OCI-LY3 (cell line): ENCODE results near the gene HOXC5.
A peak's percentile ranks its signal among the peaks of the same experiment; 100 is the strongest.

Experiments
- H2AFZ ChIP-seq: fragments of 200-600, 300-600 bp; shearing (Covaris generic); 2 replicates; pipeline ENCODE4 v1.6.0; 2014; ENCODE audit warnings: antibody characterized with exemption, low read depth, low read length
- H3K27ac ChIP-seq: fragments of 200-600, 300-600 bp; sonication (generic); 2 replicates; pipeline ENCODE4 v1.5.1; 2014; ENCODE audit warnings: mild to moderate bottlenecking, low read length, moderate library complexity, mixed read lengths
- H3K27me3 ChIP-seq: fragments of 200-600, 300-600 bp; sonication (generic); 2 replicates; pipeline ENCODE4 v1.6.1; 2014; ENCODE audit warnings: low read depth, low read length, mixed read lengths
- H3K36me3 ChIP-seq: fragments of 200-600, 300-600 bp; sonication (generic); replicated peaks from 2 replicates; pipeline ENCODE3; 2014; ENCODE audit warnings: low read depth, low read length, mixed read lengths
- H3K4me1 ChIP-seq: fragments of 300-600, 200-600 bp; sonication (generic); 2 replicates; pipeline ENCODE4 v1.6.1; 2014; ENCODE audit warnings: low read length, mixed read lengths
- H3K4me2 ChIP-seq: fragments of 200-600, 300-600 bp; sonication (generic); 2 replicates; pipeline ENCODE4 v1.6.1; 2014; ENCODE audit warnings: low read length, mixed read lengths
- H3K4me3 ChIP-seq: fragments of 300-600, 200-600 bp; sonication (generic); 2 replicates; pipeline ENCODE4 v1.5.1; 2014; ENCODE audit warnings: antibody characterized with exemption, mild to moderate bottlenecking, low read length, moderate library complexity
- H3K79me2 ChIP-seq: fragments of 300-600, 200-600 bp; shearing (Covaris generic); 2 replicates; pipeline ENCODE4 v1.6.1; 2014; ENCODE audit warnings: mild to moderate bottlenecking, low read length, mixed read lengths
- H3K9ac ChIP-seq: fragments of 300-600, 200-600 bp; shearing (Covaris generic); 2 replicates; pipeline ENCODE4 v1.6.0; 2014; ENCODE audit warnings: mild to moderate bottlenecking, low read length, moderate library complexity
- H3K9me3 ChIP-seq: fragments of 200-600, 300-600 bp; shearing (Covaris generic); 2 replicates; pipeline ENCODE4 v1.6.1; 2014; ENCODE audit warnings: low read length, mixed read lengths; ENCODE audit not compliant: insufficient read depth
- H4K20me1 ChIP-seq: fragments of 200-600, 300-600 bp; sonication (generic); 2 replicates; pipeline ENCODE4 v1.6.1; 2016; ENCODE audit warnings: low read length, mixed read lengths; ENCODE audit not compliant: insufficient read depth
- EZH2phosphoT487 ChIP-seq: fragments of 200-600 bp; shearing (Covaris generic); IDR thresholded peaks from 2 replicates; pipeline ENCODE4 v1.6.1; 2018; ENCODE audit warnings: antibody characterized with exemption, mixed run types, low read depth
- TF ChIP-seq, protein P1 (sequence below): fragments of 200-600, 300-600 bp; sonication (generic); IDR thresholded peaks from 2 replicates; pipeline ENCODE4 v1.5.1; 2014; ENCODE audit warnings: antibody characterized with exemption, low read length, low read depth

HOXC5 gene

DNA sequence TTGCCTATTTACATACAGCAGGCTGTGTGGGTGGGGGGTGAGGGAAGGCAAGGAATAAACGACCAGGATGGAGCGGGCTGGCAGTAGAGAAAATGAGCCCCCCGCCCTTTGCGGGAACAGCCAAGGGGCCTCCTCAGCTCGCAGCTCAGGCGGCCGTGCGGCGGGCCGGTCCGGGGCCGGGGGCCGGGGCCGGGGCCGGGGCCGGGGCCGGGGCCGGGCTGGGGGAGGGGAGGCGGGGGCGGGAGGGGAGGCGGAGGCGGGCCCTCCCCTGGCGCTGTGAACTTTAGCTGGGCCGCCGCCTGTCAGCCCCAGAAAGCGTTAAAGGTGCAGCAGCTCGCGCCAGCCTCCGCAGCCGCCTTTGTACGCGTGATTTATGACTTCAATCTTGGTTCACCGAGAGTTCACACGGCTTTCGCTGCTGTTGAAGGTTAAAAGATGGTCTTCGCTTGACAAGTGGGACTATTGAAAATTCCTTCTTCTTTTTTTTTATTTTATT is 49.6 kb downstream of the HOXC5 start:
- Histone ChIP-seq H3K27ac (no peak overlapping the region), H3K4me2 (peak overlapping the region; percentile 82), H3K27me3 (peaks cover 5% of the 10 kb centered on the region; the same call in 1 of the 2 replicates)

More for the DNA sequence above, 49.6 kb downstream of the HOXC5 start:
- Histone ChIP-seq H3K4me1 (peaks cover 3% of the 10 kb centered on the region; the same call in 1 of the 2 replicates), H3K79me2 (no peaks in the 10 kb centered on the region), H4K20me1 (no peaks in the 10 kb centered on the region), H3K36me3 (no peaks in the 10 kb centered on the region), H3K9ac (peak overlapping the region; percentile 47; the same call in 1 of the 2 replicates), H2AFZ (no peak overlapping the region; the same call in 1 of the 2 replicates), H3K9me3 (no peaks in the 10 kb centered on the region), H3K4me3 (peak overlapping the region; percentile 74)
- TF ChIP-seq EZH2phosphoT487: no peak
- TF ChIP-seq, protein P1, sequence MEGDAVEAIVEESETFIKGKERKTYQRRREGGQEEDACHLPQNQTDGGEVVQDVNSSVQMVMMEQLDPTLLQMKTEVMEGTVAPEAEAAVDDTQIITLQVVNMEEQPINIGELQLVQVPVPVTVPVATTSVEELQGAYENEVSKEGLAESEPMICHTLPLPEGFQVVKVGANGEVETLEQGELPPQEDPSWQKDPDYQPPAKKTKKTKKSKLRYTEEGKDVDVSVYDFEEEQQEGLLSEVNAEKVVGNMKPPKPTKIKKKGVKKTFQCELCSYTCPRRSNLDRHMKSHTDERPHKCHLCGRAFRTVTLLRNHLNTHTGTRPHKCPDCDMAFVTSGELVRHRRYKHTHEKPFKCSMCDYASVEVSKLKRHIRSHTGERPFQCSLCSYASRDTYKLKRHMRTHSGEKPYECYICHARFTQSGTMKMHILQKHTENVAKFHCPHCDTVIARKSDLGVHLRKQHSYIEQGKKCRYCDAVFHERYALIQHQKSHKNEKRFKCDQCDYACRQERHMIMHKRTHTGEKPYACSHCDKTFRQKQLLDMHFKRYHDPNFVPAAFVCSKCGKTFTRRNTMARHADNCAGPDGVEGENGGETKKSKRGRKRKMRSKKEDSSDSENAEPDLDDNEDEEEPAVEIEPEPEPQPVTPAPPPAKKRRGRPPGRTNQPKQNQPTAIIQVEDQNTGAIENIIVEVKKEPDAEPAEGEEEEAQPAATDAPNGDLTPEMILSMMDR: no peak
